Breast epithelium (tissue), 4 donors: ENCODE data around the gene MYL10. TPM values are rescaled to one million over a fixed set of nuclear protein-coding genes. Genes with fewer than 3 reads are reported as not detected.

Experiments
- DNase-seq, 2 donors: peaks; one replicate each; pipeline ENCODE4 v3.0.0-alpha.2; 2019; ENCODE audit warnings: low spot score in 2 of 2
- H3K27ac ChIP-seq, 2 donors: fragments of 200-600 bp; sonication (generic) in 1 of 2; one replicate each; pipeline ENCODE4 v1.5.1; 2016 to 2019; ENCODE audit warnings: mild to moderate bottlenecking in 1 of 2
- H3K27me3 ChIP-seq, 2 donors: fragments of 200-600 bp; sonication (generic) in 1 of 2; one replicate each; pipeline versions ENCODE4 v1.5.1 to v1.6.0; 2017 to 2019; ENCODE audit warnings: control low read depth in 1 of 2, mild to moderate bottlenecking in 1 of 2
- H3K36me3 ChIP-seq: fragments of 200-600 bp; one replicate; pipeline ENCODE4 v1.5.1; 2019
- H3K4me1 ChIP-seq, 2 donors: fragments of 200-600 bp; sonication (generic); one replicate each; pipeline ENCODE4 v1.5.1; 2016 to 2019; ENCODE audit warnings: control low read depth in 1 of 2
- H3K4me3 ChIP-seq, 3 donors: fragments of 200-600 bp; sonication (generic); 1 replicate in 2 of 3; 2 replicates in 1 of 3; pipeline ENCODE4 v1.5.1; 2016 to 2019; ENCODE audit warnings: mild to moderate bottlenecking in 3 of 3, moderate library complexity in 2 of 3
- H3K9me3 ChIP-seq, 2 donors: fragments of 200-600 bp; sonication (generic) in 1 of 2; one replicate each; pipeline ENCODE4 v1.5.1; 2016 to 2019; ENCODE audit warnings: control low read depth in 1 of 2
- CTCF ChIP-seq, 3 donors: fragments of 450-650 bp; IDR thresholded peaks; one replicate each; pipeline ENCODE4 v1.5.1; 2016 to 2017; ENCODE audit warnings: antibody characterized with exemption in 3 of 3, mild to moderate bottlenecking in 3 of 3, moderate library complexity in 3 of 3
- POLR2A ChIP-seq: fragments of 450-650 bp; IDR thresholded peaks from one replicate; pipeline ENCODE4 v1.6.1; 2016; ENCODE audit warnings: antibody characterized with exemption, mild to moderate bottlenecking, moderate library complexity
- POLR2AphosphoS5 ChIP-seq, 3 donors: sonication (generic); formaldehyde crosslinking; IDR thresholded peaks; one replicate each; pipeline ENCODE4 v1.6.1; 2017; ENCODE audit warnings: antibody characterized with exemption in 3 of 3
- intact Hi-C: fragments of 100-400 bp; cut with DNase I; formaldehyde crosslinking; loops from one replicate; pipeline ENCODE4 v1.15.1; 2023; ENCODE audit warnings: low total_unique reads
- total RNA-seq, 3 donors: library from RNA; depleted of rRNA; stranded (reverse); fragments of >200 nt; gene quantifications; one replicate each; pipeline ENCODE4 v1.1.0, GENCODE V29; 2016

The MYL10 gene
- total RNA-seq, 3 donors from 2014 or later = not detected

GRCh38 chr7:101676062-101676598 is 47.0 kb upstream of the MYL10 start:
- DNase-seq = no peak
- intact Hi-C loops = no loop called here
- Histone ChIP-seq H3K4me3 (no peak overlapping the region), H3K9me3 (peaks cover 0 to 4% of the 10 kb centered on the region in 2 donors), H3K36me3 (no peaks in the 10 kb centered on the region), H3K27me3 (no peaks in the 10 kb centered on the region), H3K27ac (no peak overlapping the region), H3K4me1 (no peaks in the 10 kb centered on the region)
- TF ChIP-seq CTCF (IDR thresholded peaks at IDR 0.05) (no peak), POLR2AphosphoS5 (IDR thresholded peaks at IDR 0.05) (no peak)

DNA sequence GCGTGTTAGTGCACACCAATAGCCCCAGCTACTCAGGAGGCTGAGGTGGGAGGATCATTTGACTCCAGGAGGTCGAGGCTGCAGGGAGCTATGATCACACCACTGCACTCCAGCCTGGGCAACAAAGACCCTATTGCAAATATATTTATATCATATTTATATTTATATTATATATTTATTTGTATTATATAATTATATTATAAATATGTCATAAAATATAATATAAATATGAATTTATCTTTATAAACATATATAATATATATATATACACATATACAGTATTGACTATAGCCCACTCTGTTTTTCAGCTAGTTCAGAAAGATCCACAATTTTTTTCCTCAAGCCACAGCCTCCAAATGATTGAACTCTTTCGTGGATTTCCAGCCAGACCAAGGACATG is 45.3 kb upstream of the MYL10 start:
- no peaks in the 10 kb centered on the region for H3K27me3 ChIP-seq
- no peaks in the 10 kb centered on the region for H3K4me1 ChIP-seq
- peaks cover 0 to 4% of the 10 kb centered on the region in 2 donors for H3K9me3 ChIP-seq
- no peak overlapping the region for H3K27ac ChIP-seq
- TF ChIP-seq CTCF (IDR thresholded peaks at IDR 0.05) (no peak), POLR2A (no peak), POLR2AphosphoS5 (IDR thresholded peaks at IDR 0.05) (no peak)
- intact Hi-C loops = no loop called here
- no peak overlapping the region for H3K4me3 ChIP-seq
- no peaks in the 10 kb centered on the region for H3K36me3 ChIP-seq
- DNase-seq = no peak

DNA sequence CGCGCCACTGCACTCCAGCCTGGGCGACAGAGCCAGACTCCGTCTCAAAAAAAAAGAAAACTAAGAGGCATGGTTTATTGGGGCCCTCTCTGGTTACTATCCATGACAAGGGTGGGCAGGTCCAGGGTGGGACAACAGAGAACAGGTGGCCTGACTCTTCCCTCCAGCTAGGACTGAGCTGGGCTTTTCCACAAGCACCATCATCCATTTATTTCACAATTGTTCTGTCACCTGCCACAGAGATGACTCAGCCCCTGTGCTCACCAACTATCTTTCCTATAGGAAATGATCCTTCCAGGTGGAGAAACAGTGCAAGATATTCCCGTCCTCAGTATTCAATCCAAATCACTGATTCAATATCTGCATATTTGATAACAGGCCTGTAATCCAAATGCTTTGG is 44.9 kb upstream of the MYL10 start:
- intact Hi-C loops = no loop called here
- H3K36me3 ChIP-seq = no peaks in the 10 kb centered on the region
- peaks cover 0 to 4% of the 10 kb centered on the region in 2 donors for H3K9me3 ChIP-seq
- H3K27me3 ChIP-seq = no peaks in the 10 kb centered on the region
- H3K4me3 ChIP-seq = no peak overlapping the region
- no peaks in the 10 kb centered on the region for H3K4me1 ChIP-seq
- no peak overlapping the region for H3K27ac ChIP-seq
- TF ChIP-seq CTCF (IDR thresholded peaks at IDR 0.05) (no peak), POLR2AphosphoS5 (IDR thresholded peaks at IDR 0.05) (no peak), POLR2A (no peak)
- no peak for DNase-seq

- Histone ChIP-seq H3K4me3 (no peak overlapping the region), H3K27me3 (no peaks in the 10 kb centered on the region), H3K27ac (no peak overlapping the region), H3K9me3 (peaks cover 4 to 5% of the 10 kb centered on the region in 2 donors), H3K36me3 (no peaks in the 10 kb centered on the region), H3K4me1 (no peaks in the 10 kb centered on the region)
- DNase-seq = no peak
- intact Hi-C loops = no loop called here
- TF ChIP-seq POLR2A (no peak), CTCF (IDR thresholded peaks at IDR 0.05) (no peak), POLR2AphosphoS5 (IDR thresholded peaks at IDR 0.05) (no peak)
Measured at GRCh38 chr7:101673315-101673714, 44.2 kb upstream of the MYL10 start.

DNA sequence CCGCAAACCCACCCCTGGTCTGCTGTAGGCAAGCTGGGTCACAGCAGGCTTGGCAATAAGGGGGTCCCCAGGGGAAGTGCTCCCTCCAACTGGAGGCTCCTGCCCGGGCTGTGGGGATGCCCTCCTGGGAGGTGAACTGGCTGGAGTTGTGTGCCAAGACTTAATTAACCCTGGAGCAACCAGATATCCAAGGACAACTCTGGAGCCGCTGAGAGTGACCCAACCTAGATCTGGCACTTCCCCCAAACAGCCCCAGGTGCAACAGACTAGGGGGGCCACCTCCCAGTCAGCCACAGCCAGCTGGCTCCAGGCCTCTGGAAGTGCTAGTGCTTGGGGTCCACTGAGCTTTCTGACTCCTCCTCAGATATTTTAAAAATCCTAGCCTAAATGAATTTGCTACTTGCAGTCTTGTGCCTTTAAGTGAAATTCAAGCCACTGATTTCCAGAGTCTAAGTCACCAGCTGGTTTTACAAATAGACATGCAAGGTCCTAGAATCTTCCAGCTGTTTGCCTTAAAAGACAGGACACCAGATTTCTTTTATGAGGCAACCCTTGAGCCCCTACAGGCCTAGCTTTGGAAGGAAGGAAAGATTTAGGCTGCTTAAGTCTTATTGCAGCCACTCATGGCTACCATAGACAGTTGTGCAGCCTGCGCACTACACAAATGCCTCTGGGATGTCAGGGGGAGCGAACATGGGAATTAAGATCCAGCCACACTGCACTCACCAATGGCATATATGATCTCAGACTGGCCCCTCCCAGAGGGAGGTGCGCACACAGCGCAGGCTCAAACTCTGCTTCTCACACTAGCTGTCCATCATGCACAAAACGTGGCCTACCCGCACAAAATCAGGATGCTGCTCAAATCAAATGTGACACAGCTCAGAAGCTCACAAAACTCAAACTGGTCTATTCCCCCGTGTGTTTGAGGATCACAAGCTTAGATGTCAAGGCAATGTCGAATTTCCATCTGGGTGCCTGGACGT is 42.6 kb upstream of the MYL10 start:
- intact Hi-C loops = no loop called here
- Histone ChIP-seq H3K4me3 (no peak overlapping the region), H3K4me1 (no peaks in the 10 kb centered on the region), H3K27me3 (no peaks in the 10 kb centered on the region), H3K27ac (no peak overlapping the region), H3K36me3 (no peaks in the 10 kb centered on the region), H3K9me3 (peaks cover 4 to 5% of the 10 kb centered on the region in 2 donors)
- TF ChIP-seq POLR2A (no peak), POLR2AphosphoS5 (IDR thresholded peaks at IDR 0.05) (no peak), CTCF (IDR thresholded peaks at IDR 0.05) (no peak)
- DNase-seq = no peak
